IMR-90 (cell line): ENCODE measurements around the gene GRM4. TPM values are rescaled to one million over a fixed set of nuclear protein-coding genes. Genes with fewer than 3 reads are reported as not detected.

Experiments
- ATAC-seq: fragments of 200-7000 bp; cut with Tn5 transposase; 2 replicates; pipeline ENCODE4 v1.9.1; 2020; ENCODE audit warnings: low read depth, mild to moderate bottlenecking, moderate library complexity
- BruUV-seq: library from RNA; stranded (reverse); fragments of 400-500 nt; replicated peaks from 2 replicates; lab custom pipeline; 2021; lab: Mats Ljungman, UMichigan
- CTCF ChIA-PET: fragments of 300-600 bp; formaldehyde crosslinking; extraction: SDS; loops from one replicate; lab custom pipeline; 2021; ENCODE audit warnings: antibody characterized with exemption; lab: Yijun Ruan, JAX
- POLR2A ChIA-PET: fragments of 300-600 bp; sonication (Branson Sonifier 250); formaldehyde crosslinking; loops from one replicate; lab custom pipeline; 2022; ENCODE audit warnings: antibody characterized with exemption; ENCODE audit not compliant: unreplicated experiment; lab: Charles Lee
- DNase-seq: peaks from one replicate; pipeline ENCODE4 v3.0.0; 2013
- H2AFZ ChIP-seq: replicated peaks from 2 replicates; pipeline ENCODE3; 2013; ENCODE audit warnings: low read length, mild to moderate bottlenecking; ENCODE audit not compliant: poor library complexity
- H2AK5ac ChIP-seq: 2 replicates; pipeline ENCODE4 v1.6.1; 2013; ENCODE audit warnings: low read depth, low read length, inconsistent platforms
- H2AK9ac ChIP-seq: replicated peaks from 2 replicates; pipeline ENCODE3; 2013; ENCODE audit warnings: mild to moderate bottlenecking, low read depth, low read length, moderate library complexity; ENCODE audit not compliant: poor library complexity
- H2BK120ac ChIP-seq: 2 replicates; pipeline ENCODE4 v1.6.1; 2013; ENCODE audit warnings: low read depth, low read length, inconsistent platforms
- H2BK15ac ChIP-seq: 3 replicates; pipeline ENCODE4 v1.6.1; 2013; ENCODE audit warnings: low read depth, low read length, inconsistent platforms
- H2BK20ac ChIP-seq: 2 replicates; pipeline ENCODE4 v1.6.1; 2013; ENCODE audit warnings: low read depth, mild to moderate bottlenecking, inconsistent platforms, low read length, moderate library complexity
- H2BK5ac ChIP-seq: 2 replicates; pipeline ENCODE4 v1.6.1; 2013; ENCODE audit warnings: mild to moderate bottlenecking, low read depth, low read length, inconsistent platforms; ENCODE audit not compliant: poor library complexity, severe bottlenecking
- H3K14ac ChIP-seq: replicated peaks from 2 replicates; pipeline ENCODE4 v1.6.1; 2013; ENCODE audit warnings: low read depth, low read length, inconsistent platforms
- H3K18ac ChIP-seq: 2 replicates; pipeline ENCODE4 v1.6.1; 2013; ENCODE audit warnings: low read depth, low read length, control low read depth
- H3K23ac ChIP-seq: 2 replicates; pipeline ENCODE4 v1.6.1; 2013; ENCODE audit warnings: low read depth, low read length, inconsistent platforms
- H3K27ac ChIP-seq: 2 replicates; pipeline ENCODE4 v1.5.1; 2013; ENCODE audit warnings: mild to moderate bottlenecking, control low read depth, low read length; ENCODE audit not compliant: insufficient read depth
- H3K27me3 ChIP-seq: 2 replicates; pipeline ENCODE4 v1.6.1; 2013; ENCODE audit warnings: low read length; ENCODE audit not compliant: control insufficient read depth, insufficient read depth
- H3K36me3 ChIP-seq: 2 replicates; pipeline ENCODE4 v1.6.1; 2013; ENCODE audit warnings: low read length, mixed read lengths; ENCODE audit not compliant: control insufficient read depth, insufficient read depth
- H3K4ac ChIP-seq: 2 replicates; pipeline ENCODE4 v1.6.1; 2013; ENCODE audit warnings: low read depth, low read length, inconsistent platforms
- H3K4me1 ChIP-seq: 2 replicates; pipeline ENCODE4 v1.6.1; 2013; ENCODE audit warnings: low read length, mixed read lengths; ENCODE audit not compliant: control insufficient read depth, insufficient read depth
- H3K4me2 ChIP-seq: 2 replicates; pipeline ENCODE4 v1.6.1; 2013; ENCODE audit warnings: low read depth, mild to moderate bottlenecking, control low read depth, low read length, moderate library complexity
- H3K4me3 ChIP-seq: 2 replicates; pipeline ENCODE4 v1.5.1; 2013; ENCODE audit warnings: low read depth, mild to moderate bottlenecking, control low read depth, low read length, moderate library complexity; ENCODE audit not compliant: insufficient read depth
- H3K56ac ChIP-seq: 2 replicates; pipeline ENCODE4 v1.6.1; 2013; ENCODE audit warnings: low read length, inconsistent platforms; ENCODE audit not compliant: insufficient read depth; ENCODE audit errors: extremely low read depth
- H3K79me1 ChIP-seq, 2 experiments: 2 replicates each; pipeline ENCODE4 v1.6.1; 2013; ENCODE audit warnings: low read length in 2 of 2, inconsistent platforms in 1 of 2, low read depth in 1 of 2
- H3K9ac ChIP-seq: 2 replicates; pipeline ENCODE4 v1.6.1; 2013; ENCODE audit warnings: low read depth, low read length, control low read depth
- H3K9me1 ChIP-seq: 2 replicates; pipeline ENCODE4 v1.6.1; 2013; ENCODE audit warnings: low read length, inconsistent platforms; ENCODE audit not compliant: insufficient read depth
- H3K9me3 ChIP-seq: 2 replicates; pipeline ENCODE4 v1.6.1; 2013; ENCODE audit warnings: low read length; ENCODE audit not compliant: control insufficient read depth, insufficient read depth
- H4K20me1 ChIP-seq: 2 replicates; pipeline ENCODE4 v1.6.1; 2013; ENCODE audit warnings: low read length, inconsistent platforms; ENCODE audit not compliant: insufficient read depth
- H4K5ac ChIP-seq: 2 replicates; pipeline ENCODE4 v1.6.1; 2013; ENCODE audit warnings: mild to moderate bottlenecking, low read depth, low read length, control low read depth
- H4K8ac ChIP-seq, 2 experiments: 2 replicates each; pipeline ENCODE4 v1.6.1; 2013; ENCODE audit warnings: low read depth in 2 of 2, low read length in 2 of 2, control low read depth in 1 of 2, inconsistent platforms in 1 of 2
- H4K91ac ChIP-seq: 2 replicates; pipeline ENCODE4 v1.6.1; 2013; ENCODE audit warnings: low read depth, low read length, inconsistent platforms; ENCODE audit not compliant: insufficient read depth
- BHLHE40 ChIP-seq: fragments of 150-350 bp; IDR thresholded peaks from 2 replicates; pipeline ENCODE4 v1.6.1; 2016; ENCODE audit warnings: mild to moderate bottlenecking, low read depth, low read length
- MXI1 ChIP-seq: IDR thresholded peaks from 2 replicates; pipeline ENCODE4 v1.6.1; 2012; ENCODE audit warnings: low read depth, mild to moderate bottlenecking, low read length, moderate library complexity, borderline replicate concordance
- RAD21 ChIP-seq: IDR thresholded peaks from 2 replicates; pipeline ENCODE4 v1.6.1; 2012; ENCODE audit warnings: low read length, improper control_type of control experiment
- WGBS, 2 experiments: methylation state at CpG; one replicate each; pipeline versions ENCODE4 v1.1.5 to v1.1.7; 2013; ENCODE audit warnings: missing lambda C conversion rate in 2 of 2; ENCODE audit not compliant: insufficient read length in 1 of 2; ENCODE audit errors: extremely low coverage in 2 of 2; 5-methylcytosine and 5-hydroxymethylcytosine counted together
- dilution Hi-C: fragments of 300-500 bp; cut with HindIII; formaldehyde crosslinking; loops from one replicate; pipeline ENCODE4 v1.14.3; 2018; ENCODE audit warnings: low sequenced_read_pairs; ENCODE audit not compliant: unreplicated experiment
- in situ Hi-C: fragments of 300-500 bp; cut with MboI; formaldehyde crosslinking; loops from 3 replicates; pipeline ENCODE4 v1.14.3; 2019; ENCODE audit warnings: low sequenced_read_pairs, inconsistent platforms, mixed read lengths
- intact Hi-C: fragments of 100-400 bp; cut with micrococcal nuclease; formaldehyde crosslinking; loops from 2 replicates; pipeline ENCODE4 v1.10.0; 2022
- polyA plus RNA-seq, 3 experiments: library from polyadenylated mRNA; depleted of rRNA; stranded (reverse); fragments of >200 nt; gene quantifications; 2 replicates each; pipeline ENCODE4 v1.2.3, GENCODE V29; 2012; ENCODE audit warnings: low replicate concordance in 1 of 3
- total RNA-seq: library from RNA; depleted of rRNA; stranded (reverse); fragments of >200 nt; gene quantifications from 2 replicates; pipeline ENCODE4 v1.2.3, GENCODE V29; 2012

Gene GRM4
- total and polyA plus RNA-seq, 2 of the 4 experiments (the other 2 are of a cell fraction): 0.02 TPM; not detected in 1

- Histone ChIP-seq H4K8ac (no peak overlapping the region), H3K18ac (no peak overlapping the region), H3K23ac (no peak overlapping the region), H3K9me3 (peaks cover 4% of the 10 kb centered on the region; the same call in 1 of the 2 replicates), H2BK120ac (no peak overlapping the region), H2AK9ac (no peak overlapping the region), H2AK5ac (no peak overlapping the region), H3K14ac (no peak overlapping the region), H3K9me1 (no peaks in the 10 kb centered on the region), H3K9ac (no peak overlapping the region), H3K56ac (no peak overlapping the region), H2AFZ (peak overlapping the region; percentile 32), H2BK15ac (no peak overlapping the region), H3K4ac (no peak overlapping the region), H3K4me3 (no peak overlapping the region), H4K5ac (no peak overlapping the region), H3K27me3 (peaks cover 72% of the 10 kb centered on the region), H2BK20ac (no peak overlapping the region), H4K20me1 (no peaks in the 10 kb centered on the region), H3K79me1 (no peaks in the 10 kb centered on the region), H3K4me2 (no peak overlapping the region), H3K27ac (no peak overlapping the region), H2BK5ac (no peak overlapping the region), H4K91ac (no peak overlapping the region), H3K36me3 (no peaks in the 10 kb centered on the region), H3K4me1 (no peaks in the 10 kb centered on the region)
- 54% methylated on average over 3 of the region's 8 CpGs; no CpG with 5 or more reads in 1 of the 2 experiments for WGBS, 2 experiments
- DNase-seq: no peak
- no TSS peak for BruUV-seq
- dilution Hi-C loops (no loop called here), intact Hi-C loops (no loop called here), in situ Hi-C loops (no loop called here)
- POLR2A ChIA-PET: no interaction called here
- CTCF ChIA-PET: no interaction called here
- no peak for ATAC-seq
- no peak for TF ChIP-seq BHLHE40
- TF ChIP-seq MXI1: no peak
- no peak for TF ChIP-seq RAD21
Observed at GRCh38 chr6:34098045-34098936, 47.6 kb downstream of the GRM4 start.
